Measurements from ENCODE around the gene KIAA1671.

GRCh38 chr22:25014896-25015755, 62.6 kb downstream of the KIAA1671 start:
- TF ChIP-seq REST (IDR thresholded peaks at IDR 0.05; ENCODE audit: insufficient read depth in 1 of 2, low read depth in 2 of 2, low read length in 2 of 2) (no peak), POLR2AphosphoS5 (IDR thresholded peaks at IDR 0.05; ENCODE audit: low read depth, low read length) (no peak), FOXP2 (optimal IDR thresholded peaks at IDR 0.05; ENCODE audit: borderline replicate concordance, extremely low read depth, extremely low read length, insufficient read depth) (no peak), TAF1 (IDR thresholded peaks at IDR 0.05; ENCODE audit: borderline replicate concordance, insufficient read depth, low read length) (no peak)

All from PFSK-1 (cell line).